B cell (primary cell): ENCODE measurements around the gene ITPKB. TPM values are rescaled to one million over a fixed set of nuclear protein-coding genes. Genes with fewer than 3 reads are reported as not detected.

ENCODE experiments used
- ATAC-seq: fragments of 200-7000 bp; cut with Tn5 transposase; one replicate; pipeline ENCODE4 v1.10.0; 2021; ENCODE audit warnings: low read depth, mild to moderate bottlenecking, moderate number of reproducible peaks, moderate library complexity
- CTCF ChIA-PET: fragments of 350-600 bp; sonication (Branson Sonifier 250); formaldehyde crosslinking; loops from one replicate; lab custom pipeline; 2021; ENCODE audit warnings: antibody characterized with exemption, inconsistent platforms; lab: Charles Lee
- POLR2A ChIA-PET: fragments of 350-600 bp; sonication (Branson Sonifier 250); formaldehyde crosslinking; loops from one replicate; lab custom pipeline; 2021; ENCODE audit warnings: antibody characterized with exemption; lab: Charles Lee
- DNase-seq: peaks from one replicate; pipeline ENCODE4 v3.0.0; 2013
- H2AFZ ChIP-seq: 2 replicates; pipeline ENCODE4 v1.6.1; 2012; ENCODE audit warnings: mild to moderate bottlenecking, low read depth, low read length; ENCODE audit not compliant: insufficient read depth, poor library complexity, severe bottlenecking
- H3K27ac ChIP-seq, 2 donors: 1 replicate in 1 of 2; 2 replicates in 1 of 2; pipeline ENCODE4 v1.5.1; 2012 to 2013; ENCODE audit warnings: low read length in 2 of 2, mild to moderate bottlenecking in 2 of 2, moderate library complexity in 1 of 2
- H3K27me3 ChIP-seq, 4 experiments: fragments of 200-600 bp in 1 of 4; sonication (generic) in 1 of 4; replicated peaks in 1 of 4; 1 replicate in 2 of 4; 2 replicates in 2 of 4; pipeline versions ENCODE4 v1.6.1 to v1.7.0; 2013 to 2016; ENCODE audit warnings: low read length in 3 of 4, mild to moderate bottlenecking in 2 of 4, mixed read lengths in 1 of 4, moderate library complexity in 1 of 4; ENCODE audit not compliant: insufficient read depth in 4 of 4, control insufficient read depth in 3 of 4; ENCODE audit errors: control extremely low read depth in 1 of 4
- H3K36me3 ChIP-seq, 2 experiments: replicated peaks in 1 of 2; 1 replicate in 1 of 2; 2 replicates in 1 of 2; pipeline versions ENCODE4 v1.6.1 to v1.7.1; 2013; ENCODE audit warnings: low read length in 1 of 2; ENCODE audit not compliant: insufficient read depth in 2 of 2, control insufficient read depth in 1 of 2; ENCODE audit errors: control extremely low read depth in 1 of 2, extremely low read depth in 1 of 2
- H3K4me1 ChIP-seq, 2 donors: fragments of 200-600 bp in 1 of 2; sonication (generic) in 1 of 2; 1 replicate in 1 of 2; 2 replicates in 1 of 2; pipeline versions ENCODE4 v1.5.1 to v1.6.1; 2013 to 2017; ENCODE audit warnings: low read length in 2 of 2; ENCODE audit not compliant: control insufficient read depth in 2 of 2, insufficient read depth in 2 of 2
- H3K4me2 ChIP-seq: replicated peaks from 2 replicates; pipeline ENCODE3; 2012; ENCODE audit warnings: mild to moderate bottlenecking, low read depth, low read length; ENCODE audit not compliant: poor library complexity, severe bottlenecking
- H3K4me3 ChIP-seq, 5 experiments: fragments of 200-600 bp in 1 of 5; sonication (generic) in 1 of 5; 1 replicate in 3 of 5; 2 replicates in 2 of 5; pipeline versions ENCODE4 v1.5.1 to v1.7.0; 2011 to 2016; ENCODE audit warnings: low read length in 4 of 5, mild to moderate bottlenecking in 4 of 5, low read depth in 2 of 5, control low read depth in 1 of 5, moderate library complexity in 1 of 5; ENCODE audit not compliant: insufficient read depth in 1 of 5; ENCODE audit errors: control extremely low read depth in 1 of 5, extremely low read depth in 1 of 5
- H3K79me2 ChIP-seq: fragments of 200-600 bp; sonication (generic); one replicate; pipeline ENCODE4 v1.6.0; 2016; ENCODE audit warnings: low read length; ENCODE audit not compliant: control insufficient read depth, insufficient read depth
- H3K9ac ChIP-seq: fragments of 200-600 bp; sonication (generic); 2 replicates; pipeline ENCODE4 v1.6.1; 2017; ENCODE audit warnings: mild to moderate bottlenecking, low read length, moderate library complexity
- H3K9me3 ChIP-seq, 3 donors: one replicate each; pipeline versions ENCODE4 v1.6.1 to v1.7.1; 2013; ENCODE audit warnings: low read length in 2 of 3; ENCODE audit not compliant: control insufficient read depth in 2 of 3, insufficient read depth in 1 of 3; ENCODE audit errors: control extremely low read depth in 1 of 3
- H4K20me1 ChIP-seq: 2 replicates; pipeline ENCODE4 v1.6.0; 2012; ENCODE audit warnings: mild to moderate bottlenecking, low read length; ENCODE audit not compliant: insufficient read depth, control insufficient read depth, poor library complexity, severe bottlenecking
- H3K27ac Mint-ChIP-seq: one replicate; pipeline ENCODE4 v1.8.0; 2021; ENCODE audit warnings: mixed read lengths
- H3K27me3 Mint-ChIP-seq: one replicate; pipeline ENCODE4 v1.8.0; 2021; ENCODE audit warnings: mixed read lengths
- H3K4me1 Mint-ChIP-seq: one replicate; pipeline ENCODE4 v1.8.0; 2021; ENCODE audit warnings: mixed read lengths
- H3K4me3 Mint-ChIP-seq: one replicate; pipeline ENCODE4 v1.8.0; 2021; ENCODE audit warnings: mixed read lengths
- H3K9me3 Mint-ChIP-seq: one replicate; pipeline ENCODE4 v1.8.0; 2022; ENCODE audit warnings: mixed read lengths; ENCODE audit not compliant: insufficient read depth
- EZH2 ChIP-seq: IDR thresholded peaks from 2 replicates; pipeline ENCODE4 v1.6.1; 2012; ENCODE audit warnings: borderline replicate concordance, low read depth, mild to moderate bottlenecking, moderate library complexity, low read length; ENCODE audit not compliant: insufficient read depth, poor library complexity, severe bottlenecking
- WGBS: methylation state at CpG from one replicate; pipeline ENCODE4 v1.1.5; 2013; ENCODE audit warnings: missing lambda C conversion rate; ENCODE audit not compliant: insufficient coverage; 5-methylcytosine and 5-hydroxymethylcytosine counted together
- intact Hi-C: fragments of 100-400 bp; cut with micrococcal nuclease; formaldehyde crosslinking; loops from one replicate; pipeline ENCODE4 v1.10.0; 2022
- polyA plus RNA-seq: library from polyadenylated mRNA; depleted of rRNA; stranded (reverse); fragments of >200 nt; gene quantifications from 2 replicates; pipeline ENCODE4 v1.2.3, GENCODE V29; 2012
- total RNA-seq, 2 donors: library from RNA; stranded (reverse); fragments of 120-200 nt in 1 of 2; gene quantifications; 1 replicate in 1 of 2; 2 replicates in 1 of 2; pipeline versions ENCODE4 v1.2.3 to v1.2.4, GENCODE V29; 2013 to 2022
- TF ChIP-seq, protein P1 (sequence below): fragments of 200-600 bp; IDR thresholded peaks from one replicate; pipeline ENCODE4 v1.8.0; 2022; ENCODE audit warnings: antibody characterized with exemption, mild to moderate bottlenecking

Gene ITPKB
- total and polyA plus RNA-seq, 2 donors (not counting 1 experiment from before 2014, with no cell fraction given): 21.8 to 93.5 TPM

DNA sequence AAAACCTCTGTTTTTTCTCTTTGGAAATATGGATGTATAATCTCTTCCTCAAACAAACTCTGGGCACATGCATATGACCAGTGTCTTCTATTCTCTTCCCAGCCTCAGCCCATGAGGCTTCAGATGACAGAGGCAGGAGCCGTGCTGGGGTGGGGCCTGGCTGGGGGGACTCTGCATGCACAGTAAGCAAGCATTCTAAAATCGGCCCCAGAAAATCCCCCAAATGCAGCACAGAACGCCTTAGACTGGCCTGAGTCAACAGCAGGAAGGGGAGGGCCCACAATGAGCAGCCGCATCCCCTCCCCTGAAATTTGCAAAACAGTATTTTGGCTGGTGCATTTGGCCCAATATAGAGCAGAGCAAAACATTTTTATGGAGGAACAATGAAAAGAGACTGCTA is 47.8 kb downstream of the ITPKB start:
- peak; percentile 78 for DNase-seq
- peak overlapping the region; percentile 88 for H3K27ac Mint-ChIP-seq
- ATAC-seq: peak; percentile 80
- Histone ChIP-seq H3K27ac (peak overlapping the region; percentile 56 to 68), H3K9me3 (no peaks in the 10 kb centered on the region), H3K36me3 (no peaks in the 10 kb centered on the region), H4K20me1 (no peaks in the 10 kb centered on the region), H3K4me1 (peaks cover 88 to 94% of the 10 kb centered on the region in 2 donors), H3K4me2 (peak overlapping the region; percentile 63), H3K79me2 (peaks cover 99% of the 10 kb centered on the region), H3K27me3 (no peaks in the 10 kb centered on the region), H3K9ac (peak overlapping the region; percentile 20), H3K4me3 (peak overlapping the region in 1 of 5 experiments; percentile 42), H2AFZ (peak overlapping the region; percentile 0)
- ChIA-PET POLR2A (interaction anchor here (1.1 kb wide), 1 partner anchor 29 kb away, joined by 3 read pairs; no protein-coding TSS in a partner anchor), CTCF (interaction anchor here (1.8 to 2.4 kb wide), 2 partner anchors 14 to 28 kb away, joined by 4 to 10 read pairs; no protein-coding TSS in a partner anchor)
- peak overlapping the region; percentile 74 for H3K4me3 Mint-ChIP-seq
- H3K9me3 Mint-ChIP-seq: no peaks in the 10 kb centered on the region
- no peaks in the 10 kb centered on the region for H3K27me3 Mint-ChIP-seq
- WGBS: 11% methylated on average over 3 of the region's 4 CpGs
- peaks cover 97% of the 10 kb centered on the region for H3K4me1 Mint-ChIP-seq
- TF ChIP-seq, protein P1, sequence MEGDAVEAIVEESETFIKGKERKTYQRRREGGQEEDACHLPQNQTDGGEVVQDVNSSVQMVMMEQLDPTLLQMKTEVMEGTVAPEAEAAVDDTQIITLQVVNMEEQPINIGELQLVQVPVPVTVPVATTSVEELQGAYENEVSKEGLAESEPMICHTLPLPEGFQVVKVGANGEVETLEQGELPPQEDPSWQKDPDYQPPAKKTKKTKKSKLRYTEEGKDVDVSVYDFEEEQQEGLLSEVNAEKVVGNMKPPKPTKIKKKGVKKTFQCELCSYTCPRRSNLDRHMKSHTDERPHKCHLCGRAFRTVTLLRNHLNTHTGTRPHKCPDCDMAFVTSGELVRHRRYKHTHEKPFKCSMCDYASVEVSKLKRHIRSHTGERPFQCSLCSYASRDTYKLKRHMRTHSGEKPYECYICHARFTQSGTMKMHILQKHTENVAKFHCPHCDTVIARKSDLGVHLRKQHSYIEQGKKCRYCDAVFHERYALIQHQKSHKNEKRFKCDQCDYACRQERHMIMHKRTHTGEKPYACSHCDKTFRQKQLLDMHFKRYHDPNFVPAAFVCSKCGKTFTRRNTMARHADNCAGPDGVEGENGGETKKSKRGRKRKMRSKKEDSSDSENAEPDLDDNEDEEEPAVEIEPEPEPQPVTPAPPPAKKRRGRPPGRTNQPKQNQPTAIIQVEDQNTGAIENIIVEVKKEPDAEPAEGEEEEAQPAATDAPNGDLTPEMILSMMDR: no peak
- TF ChIP-seq EZH2: no peak
- intact Hi-C loops: loop anchor here (1.0 kb wide), 3 partner anchors 11 to 57 kb away; no protein-coding TSS in a partner anchor

DNA sequence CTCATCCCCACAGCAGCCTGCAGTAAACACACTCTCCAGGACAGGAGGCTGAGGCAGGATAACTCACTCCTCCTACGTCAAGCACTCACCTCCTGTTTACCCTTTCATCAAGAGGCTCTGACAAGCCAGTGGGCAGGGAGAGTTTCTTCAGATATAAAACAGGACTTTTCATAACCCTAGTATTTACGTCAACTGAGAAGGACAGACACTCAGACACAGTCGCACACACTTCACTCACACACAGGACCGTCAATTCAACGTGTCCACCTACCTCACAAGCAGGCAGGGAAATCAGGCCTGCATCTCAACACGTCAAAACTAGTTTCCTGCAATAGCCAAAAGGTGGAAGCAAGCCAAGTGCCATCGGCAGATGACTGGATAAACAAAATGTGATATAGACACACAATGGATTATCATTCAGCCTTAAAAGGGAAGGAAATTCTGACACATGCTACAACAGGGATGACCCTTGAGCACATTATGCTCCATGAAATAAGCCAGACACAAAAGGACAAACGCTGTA is 48.6 kb downstream of the ITPKB start:
- H3K9ac ChIP-seq: peak overlapping the region; percentile 20
- peaks cover 99% of the 10 kb centered on the region for H3K79me2 ChIP-seq
- ChIA-PET POLR2A (no interaction called here), CTCF (interaction anchor here (1.0 kb wide), 1 partner anchor 57 kb away, joined by 3 read pairs; no protein-coding TSS in a partner anchor)
- no peaks in the 10 kb centered on the region for H4K20me1 ChIP-seq
- H3K27me3 ChIP-seq: no peaks in the 10 kb centered on the region
- Mint-ChIP-seq H3K9me3 (no peaks in the 10 kb centered on the region), H3K27me3 (no peaks in the 10 kb centered on the region), H3K27ac (peak overlapping the region; percentile 88), H3K4me1 (peaks cover 97% of the 10 kb centered on the region), H3K4me3 (peak overlapping the region; percentile 74)
- 73% methylated on average over 5 of the region's 8 CpGs for WGBS
- H3K27ac ChIP-seq: peak overlapping the region; percentile 56 to 68
- peak overlapping the region in 1 of 5 experiments; percentile 42 for H3K4me3 ChIP-seq
- intact Hi-C loops: no loop called here
- H3K9me3 ChIP-seq: no peaks in the 10 kb centered on the region
- peaks cover 81 to 94% of the 10 kb centered on the region in 2 donors for H3K4me1 ChIP-seq
- DNase-seq: no peak
- peaks cover 0 to 4% of the 10 kb centered on the region in 2 experiments for H3K36me3 ChIP-seq
- ATAC-seq: no peak
- TF ChIP-seq, protein P1: no peak
- no peak for TF ChIP-seq EZH2
- peak overlapping the region; percentile 63 for H3K4me2 ChIP-seq
- H2AFZ ChIP-seq: peak overlapping the region; percentile 0
